Measurements from ENCODE around the gene LRRC7.

DNA sequence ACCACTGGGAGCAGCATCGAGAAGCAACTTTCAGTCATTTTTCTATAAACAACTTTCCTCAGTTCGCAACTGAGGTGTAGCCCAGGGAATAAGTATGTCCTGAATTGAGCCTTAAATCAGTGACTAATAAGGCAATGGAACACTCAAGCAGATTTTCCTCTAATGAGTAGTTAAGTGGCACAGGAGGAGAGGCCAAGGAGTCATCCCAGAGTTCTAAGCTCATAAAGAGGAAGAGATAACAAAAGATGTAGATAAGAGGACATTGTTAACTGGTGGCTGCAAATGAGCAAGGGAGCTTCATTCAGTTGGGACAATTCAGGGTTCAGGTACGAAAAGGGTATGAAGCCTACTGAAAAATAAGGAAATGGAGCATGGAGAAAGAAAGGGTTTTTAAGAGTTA is 573.2 kb downstream of the LRRC7 start:
- TF ChIP-seq CTCF (IDR thresholded peaks at IDR 0.05 in 4 of 5, conservative IDR thresholded peaks at IDR 0.05 in 1 of 5) (no peak), POLR2A (IDR thresholded peaks at IDR 0.05) (no peak)

Data from gastrocnemius medialis (tissue), 4 donors.